Adipocyte (in vitro differentiated cells): ENCODE measurements around the gene ARMC5.
A peak's percentile ranks its signal among the peaks of the same experiment; 100 is the strongest.

ENCODE experiments used
- DNase-seq: peaks from one replicate; pipeline ENCODE4 v3.0.0-alpha.2; 2015; ENCODE audit warnings: low read depth
- H3K27me3 ChIP-seq: replicated peaks from 2 replicates; pipeline ENCODE4 v1.7.0; 2013; ENCODE audit warnings: mild to moderate bottlenecking, low read length, moderate library complexity; ENCODE audit not compliant: control insufficient read depth, insufficient read depth
- H3K36me3 ChIP-seq: 2 replicates; pipeline ENCODE4 v1.7.0; 2013; ENCODE audit warnings: low read length, mild to moderate bottlenecking, moderate library complexity; ENCODE audit not compliant: control insufficient read depth, insufficient read depth, severe bottlenecking
- H3K4me1 ChIP-seq: 2 replicates; pipeline ENCODE4 v1.7.0; 2013; ENCODE audit warnings: mild to moderate bottlenecking, low read length, moderate library complexity; ENCODE audit not compliant: control insufficient read depth, insufficient read depth
- H3K4me3 ChIP-seq: 2 replicates; pipeline ENCODE4 v1.7.0; 2013; ENCODE audit warnings: mild to moderate bottlenecking, low read length, moderate library complexity
- H3K9ac ChIP-seq: 2 replicates; pipeline ENCODE4 v1.7.0; 2013; ENCODE audit warnings: mild to moderate bottlenecking, low read length, moderate library complexity
- H3K9me3 ChIP-seq: 2 replicates; pipeline ENCODE4 v1.7.0; 2013; ENCODE audit warnings: mild to moderate bottlenecking, low read length, moderate library complexity; ENCODE audit not compliant: control insufficient read depth

ARMC5 gene

GRCh38 chr16:31507617-31507928 is 48.3 kb downstream of the ARMC5 start:
- peak overlapping the region; percentile 95 for H3K4me3 ChIP-seq
- H3K9me3 ChIP-seq: no peaks in the 10 kb centered on the region
- no peaks in the 10 kb centered on the region for H3K27me3 ChIP-seq
- H3K9ac ChIP-seq: peak overlapping the region; percentile 92
- no peak for DNase-seq
- peaks cover 27% of the 10 kb centered on the region for H3K4me1 ChIP-seq
- no peaks in the 10 kb centered on the region for H3K36me3 ChIP-seq

- H3K9ac ChIP-seq: peak within 1 kb of the TSS; percentile 92
- peak; percentile 95 for DNase-seq
- H3K4me1 ChIP-seq: peaks cover 21% of the 10 kb centered on the region
- no peaks in the 10 kb centered on the region for H3K9me3 ChIP-seq
- no peaks in the 10 kb centered on the region for H3K36me3 ChIP-seq
- peak within 1 kb of the TSS; percentile 95 for H3K4me3 ChIP-seq
- H3K27me3 ChIP-seq: no peaks in the 10 kb centered on the region
Observed at GRCh38 chr16:31507929-31508705, 48.8 kb downstream of the ARMC5 start, which contains the start of gene RUSF1. Gene RUSF1 (minus strand): TSS chr16:31508391. CDS start chr16:31508373, 18 bp downstream.

- Histone ChIP-seq H3K27me3 (no peaks in the 10 kb centered on the region), H3K4me3 (peak overlapping the region; percentile 95), H3K4me1 (peaks cover 18% of the 10 kb centered on the region), H3K9me3 (no peaks in the 10 kb centered on the region), H3K36me3 (no peaks in the 10 kb centered on the region), H3K9ac (peak overlapping the region; percentile 92)
- peak; percentile 58 for DNase-seq
Observed at GRCh38 chr16:31508706-31509195, 49.5 kb downstream of the ARMC5 start.

GRCh38 chr16:31513126-31513525 is 53.8 kb downstream of the ARMC5 start:
- Histone ChIP-seq H3K9me3 (no peaks in the 10 kb centered on the region), H3K9ac (no peak overlapping the region), H3K36me3 (no peaks in the 10 kb centered on the region), H3K4me3 (no peak overlapping the region), H3K27me3 (no peaks in the 10 kb centered on the region), H3K4me1 (peaks cover 9% of the 10 kb centered on the region)
- DNase-seq: peak; percentile 86

- no peak for DNase-seq
- H3K9ac ChIP-seq: no peak overlapping the region
- no peaks in the 10 kb centered on the region for H3K27me3 ChIP-seq
- H3K4me1 ChIP-seq: peaks cover 8% of the 10 kb centered on the region
- H3K9me3 ChIP-seq: no peaks in the 10 kb centered on the region
- no peaks in the 10 kb centered on the region for H3K36me3 ChIP-seq
- no peak overlapping the region for H3K4me3 ChIP-seq
Observed at GRCh38 chr16:31513884-31514283, 54.6 kb downstream of the ARMC5 start.
